Measurements from ENCODE around the gene RALB.

DNA sequence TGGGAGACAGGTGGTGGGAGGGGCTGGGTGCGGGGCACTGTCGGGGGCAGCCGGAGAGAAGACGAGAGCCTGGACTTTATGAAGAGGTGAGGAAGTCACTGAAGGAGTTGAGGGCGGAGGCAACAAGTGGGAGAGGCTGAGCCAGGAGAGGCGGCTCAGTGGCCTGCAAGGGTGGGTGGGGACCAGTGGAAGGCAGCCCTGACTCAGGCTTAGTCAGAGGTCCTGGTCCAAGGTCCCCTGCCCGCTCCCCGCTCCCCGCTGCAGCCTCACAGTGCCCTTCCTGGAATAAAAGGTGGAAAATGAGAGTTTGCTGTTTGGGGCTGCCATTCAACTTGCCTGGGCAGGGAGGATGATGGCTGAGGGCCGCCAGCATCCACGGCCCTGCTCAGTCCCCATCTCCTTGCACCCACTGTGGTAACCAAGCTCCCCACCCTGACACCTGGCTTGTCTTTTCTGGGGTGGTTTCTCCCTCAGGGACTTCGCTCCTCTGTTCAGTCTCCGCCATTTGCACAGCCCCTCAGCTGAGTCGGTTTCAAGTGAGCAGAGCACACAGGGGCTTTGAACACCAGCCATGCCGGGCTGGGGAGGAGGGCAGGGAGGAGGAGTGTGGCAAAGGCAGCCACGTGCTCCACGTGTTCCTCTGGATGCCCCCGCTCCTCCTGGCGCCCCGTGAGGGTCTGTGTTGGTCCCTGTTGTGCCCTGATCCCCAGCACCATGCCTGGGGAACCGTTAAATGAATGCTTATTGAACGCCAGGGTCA lies 13.7 kb upstream of the RALB start:
- TF ChIP-seq, protein P1, sequence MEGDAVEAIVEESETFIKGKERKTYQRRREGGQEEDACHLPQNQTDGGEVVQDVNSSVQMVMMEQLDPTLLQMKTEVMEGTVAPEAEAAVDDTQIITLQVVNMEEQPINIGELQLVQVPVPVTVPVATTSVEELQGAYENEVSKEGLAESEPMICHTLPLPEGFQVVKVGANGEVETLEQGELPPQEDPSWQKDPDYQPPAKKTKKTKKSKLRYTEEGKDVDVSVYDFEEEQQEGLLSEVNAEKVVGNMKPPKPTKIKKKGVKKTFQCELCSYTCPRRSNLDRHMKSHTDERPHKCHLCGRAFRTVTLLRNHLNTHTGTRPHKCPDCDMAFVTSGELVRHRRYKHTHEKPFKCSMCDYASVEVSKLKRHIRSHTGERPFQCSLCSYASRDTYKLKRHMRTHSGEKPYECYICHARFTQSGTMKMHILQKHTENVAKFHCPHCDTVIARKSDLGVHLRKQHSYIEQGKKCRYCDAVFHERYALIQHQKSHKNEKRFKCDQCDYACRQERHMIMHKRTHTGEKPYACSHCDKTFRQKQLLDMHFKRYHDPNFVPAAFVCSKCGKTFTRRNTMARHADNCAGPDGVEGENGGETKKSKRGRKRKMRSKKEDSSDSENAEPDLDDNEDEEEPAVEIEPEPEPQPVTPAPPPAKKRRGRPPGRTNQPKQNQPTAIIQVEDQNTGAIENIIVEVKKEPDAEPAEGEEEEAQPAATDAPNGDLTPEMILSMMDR (IDR thresholded peaks at IDR 0.05; ENCODE audit: low read depth, low read length), result no peak
- no peak for TF ChIP-seq EZH2phosphoT487 (IDR thresholded peaks at IDR 0.05; ENCODE audit: low read depth)
